Panc1 (cell line): ENCODE results near the gene SYCP1. TPM values are rescaled to one million over a fixed set of nuclear protein-coding genes. Genes with fewer than 3 reads are reported as not detected.

Source experiments
- ATAC-seq: fragments of 200-7000 bp; cut with Tn5 transposase; 2 replicates; pipeline ENCODE4 v1.9.1; 2020; ENCODE audit warnings: mild to moderate bottlenecking, moderate library complexity
- BruUV-seq: library from RNA; stranded (reverse); fragments of 400-500 nt; replicated peaks from 2 replicates; lab custom pipeline; 2021; lab: Mats Ljungman, UMichigan
- CTCF ChIA-PET: fragments of 300-600 bp; sonication (Branson Sonifier 250); formaldehyde crosslinking; loops from one replicate; lab custom pipeline; 2022; ENCODE audit warnings: antibody characterized with exemption; lab: Charles Lee
- POLR2A ChIA-PET: fragments of 300-600 bp; sonication (Branson Sonifier 250); formaldehyde crosslinking; loops from one replicate; lab custom pipeline; 2022; ENCODE audit warnings: antibody characterized with exemption; lab: Charles Lee
- DNase-seq: peaks from one replicate; pipeline ENCODE4 v3.0.0-alpha.2; 2010; ENCODE audit warnings: low read depth, low spot score
- H3K27ac ChIP-seq: 2 replicates; pipeline ENCODE4 v1.5.1; 2011; ENCODE audit warnings: mild to moderate bottlenecking, low read length, inconsistent platforms
- H3K27me3 ChIP-seq: fragments of 200-500 bp; sonication (Bioruptor generic); 2 replicates; pipeline ENCODE4 v1.6.0; 2014; ENCODE audit warnings: low read length, inconsistent platforms; ENCODE audit not compliant: control insufficient read depth, insufficient read depth
- H3K36me3 ChIP-seq: fragments of 200-500 bp; sonication (Bioruptor generic); 2 replicates; pipeline ENCODE4 v1.5.1; 2014; ENCODE audit warnings: inconsistent platforms, mild to moderate bottlenecking, low read length, moderate library complexity; ENCODE audit not compliant: control insufficient read depth, insufficient read depth
- H3K4me1 ChIP-seq: 2 replicates; pipeline ENCODE4 v1.5.1; 2011; ENCODE audit warnings: inconsistent platforms, mild to moderate bottlenecking, low read length, moderate library complexity; ENCODE audit not compliant: control insufficient read depth, insufficient read depth
- H3K4me3 ChIP-seq, 2 experiments: 2 replicates each; pipeline ENCODE4 v1.5.1; 2011 to 2012; ENCODE audit warnings: low read depth in 2 of 2, low read length in 2 of 2, mild to moderate bottlenecking in 2 of 2, inconsistent platforms in 1 of 2, moderate library complexity in 1 of 2
- H3K9me3 ChIP-seq: fragments of 200-500 bp; sonication (Bioruptor generic); 2 replicates; pipeline ENCODE4 v1.5.1; 2014; ENCODE audit warnings: low read depth, mild to moderate bottlenecking, inconsistent platforms, low read length, moderate library complexity; ENCODE audit not compliant: control insufficient read depth, insufficient read depth
- POLR2AphosphoS5 ChIP-seq: IDR thresholded peaks from 2 replicates; pipeline ENCODE4 v1.6.1; 2012; ENCODE audit warnings: mild to moderate bottlenecking, low read depth, low read length, moderate library complexity
- SIN3A ChIP-seq: IDR thresholded peaks from 2 replicates; pipeline ENCODE4 v1.6.1; 2012; ENCODE audit warnings: low read depth, mild to moderate bottlenecking, low read length, moderate library complexity, borderline replicate concordance; ENCODE audit not compliant: insufficient read depth
- TCF7L2 ChIP-seq: IDR thresholded peaks from 2 replicates; pipeline ENCODE4 v1.6.1; 2011; ENCODE audit warnings: mild to moderate bottlenecking, low read depth, low read length, inconsistent platforms
- in situ Hi-C: cut with HindIII; loops from 2 replicates; pipeline ENCODE4 v1.10.0; 2016; ENCODE audit warnings: low sequenced_read_pairs, low pct_unique_long_range_greater_than_20kb
- intact Hi-C: fragments of 100-400 bp; cut with micrococcal nuclease; formaldehyde crosslinking; loops from one replicate; pipeline ENCODE4 v1.10.0; 2022; ENCODE audit not compliant: unreplicated experiment
- total RNA-seq: library from RNA; stranded (reverse); gene quantifications from one replicate; pipeline ENCODE4 v1.2.1, GENCODE V29; 2021; ENCODE audit not compliant: unreplicated experiment
- TF ChIP-seq, protein P1 (sequence below): fragments of 450-650 bp; IDR thresholded peaks from 2 replicates; pipeline ENCODE4 v1.5.1; 2017; ENCODE audit warnings: mild to moderate bottlenecking
- TF ChIP-seq, protein P2 (sequence below), 2 experiments: IDR thresholded peaks; 2 replicates each; pipeline ENCODE4 v1.6.1; 2011 to 2012; ENCODE audit warnings: low read depth in 2 of 2, control low read depth in 1 of 2, low read length in 1 of 2, mild to moderate bottlenecking in 1 of 2, moderate library complexity in 1 of 2; ENCODE audit not compliant: insufficient read depth in 1 of 2

Gene SYCP1
- total RNA-seq, 1 experiment from 2014 or later: not detected

DNA sequence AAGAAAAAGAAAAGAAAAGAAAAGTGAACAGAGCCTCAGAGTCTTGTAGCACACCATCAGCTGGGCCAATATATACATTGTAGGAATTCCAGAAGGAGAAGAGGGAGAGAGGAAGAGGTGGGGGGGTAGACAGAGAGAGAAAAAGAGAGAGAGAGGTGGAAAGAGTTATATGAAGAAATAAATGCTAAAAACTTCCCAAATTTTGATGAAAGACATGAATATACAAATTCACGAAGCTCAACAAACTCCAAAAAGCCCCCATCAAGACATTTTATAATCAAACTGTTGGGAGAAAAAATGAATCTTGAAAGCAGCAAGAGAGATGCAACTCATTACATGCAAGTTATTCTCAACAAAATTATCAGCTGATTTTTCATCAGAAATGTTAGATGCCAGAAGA is 133.4 kb downstream of the SYCP1 start:
- POLR2A ChIA-PET: no interaction called here
- in situ Hi-C loops: no loop called here

DNA sequence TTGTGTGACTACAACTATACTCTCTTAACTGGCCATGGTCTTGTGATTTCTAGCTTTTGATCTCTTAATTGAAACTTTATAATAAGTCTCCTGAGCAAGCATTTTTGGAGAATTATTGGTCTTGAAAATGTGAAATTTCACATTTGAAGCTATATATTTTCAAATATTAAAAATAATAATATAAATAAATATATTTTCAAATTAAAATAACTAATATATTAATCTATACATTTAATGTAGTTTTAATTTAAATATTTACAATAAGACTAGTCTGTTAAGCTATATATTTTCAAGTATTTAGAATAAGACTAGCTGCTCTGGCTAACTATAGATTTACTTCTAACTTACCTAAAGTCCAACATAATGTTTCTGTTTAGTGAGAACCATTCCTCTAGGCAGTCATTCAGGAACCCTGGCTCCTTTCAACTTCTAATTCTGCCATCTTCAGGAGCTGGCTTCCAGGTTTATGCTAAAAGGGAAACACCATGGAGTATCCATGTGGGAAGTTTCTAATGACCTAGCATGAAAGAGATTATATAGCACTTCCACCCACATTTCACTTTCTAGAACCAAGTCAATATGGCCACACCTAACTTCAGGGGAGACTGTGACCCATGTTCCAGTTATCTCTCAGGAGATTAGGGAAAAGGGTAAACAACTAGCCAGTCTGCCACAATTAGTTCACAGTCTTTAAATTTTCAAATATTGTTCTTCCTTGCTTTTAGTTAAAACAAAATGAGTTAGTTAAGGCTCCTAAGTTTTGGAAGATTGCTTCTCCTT is 143.0 kb downstream of the SYCP1 start:
- Histone ChIP-seq H3K4me1 (no peaks in the 10 kb centered on the region), H3K27me3 (no peaks in the 10 kb centered on the region), H3K9me3 (no peaks in the 10 kb centered on the region), H3K4me3 (no peak overlapping the region), H3K27ac (no peak overlapping the region), H3K36me3 (no peaks in the 10 kb centered on the region)
- intact Hi-C loops (no loop called here), in situ Hi-C loops (no loop called here)
- ChIA-PET CTCF (no interaction called here), POLR2A (no interaction called here)
- TF ChIP-seq, protein P1, sequence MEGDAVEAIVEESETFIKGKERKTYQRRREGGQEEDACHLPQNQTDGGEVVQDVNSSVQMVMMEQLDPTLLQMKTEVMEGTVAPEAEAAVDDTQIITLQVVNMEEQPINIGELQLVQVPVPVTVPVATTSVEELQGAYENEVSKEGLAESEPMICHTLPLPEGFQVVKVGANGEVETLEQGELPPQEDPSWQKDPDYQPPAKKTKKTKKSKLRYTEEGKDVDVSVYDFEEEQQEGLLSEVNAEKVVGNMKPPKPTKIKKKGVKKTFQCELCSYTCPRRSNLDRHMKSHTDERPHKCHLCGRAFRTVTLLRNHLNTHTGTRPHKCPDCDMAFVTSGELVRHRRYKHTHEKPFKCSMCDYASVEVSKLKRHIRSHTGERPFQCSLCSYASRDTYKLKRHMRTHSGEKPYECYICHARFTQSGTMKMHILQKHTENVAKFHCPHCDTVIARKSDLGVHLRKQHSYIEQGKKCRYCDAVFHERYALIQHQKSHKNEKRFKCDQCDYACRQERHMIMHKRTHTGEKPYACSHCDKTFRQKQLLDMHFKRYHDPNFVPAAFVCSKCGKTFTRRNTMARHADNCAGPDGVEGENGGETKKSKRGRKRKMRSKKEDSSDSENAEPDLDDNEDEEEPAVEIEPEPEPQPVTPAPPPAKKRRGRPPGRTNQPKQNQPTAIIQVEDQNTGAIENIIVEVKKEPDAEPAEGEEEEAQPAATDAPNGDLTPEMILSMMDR: no peak
- no peak for TF ChIP-seq POLR2AphosphoS5
- no peak for TF ChIP-seq TCF7L2
- no peak for TF ChIP-seq SIN3A
- TF ChIP-seq, protein P2, sequence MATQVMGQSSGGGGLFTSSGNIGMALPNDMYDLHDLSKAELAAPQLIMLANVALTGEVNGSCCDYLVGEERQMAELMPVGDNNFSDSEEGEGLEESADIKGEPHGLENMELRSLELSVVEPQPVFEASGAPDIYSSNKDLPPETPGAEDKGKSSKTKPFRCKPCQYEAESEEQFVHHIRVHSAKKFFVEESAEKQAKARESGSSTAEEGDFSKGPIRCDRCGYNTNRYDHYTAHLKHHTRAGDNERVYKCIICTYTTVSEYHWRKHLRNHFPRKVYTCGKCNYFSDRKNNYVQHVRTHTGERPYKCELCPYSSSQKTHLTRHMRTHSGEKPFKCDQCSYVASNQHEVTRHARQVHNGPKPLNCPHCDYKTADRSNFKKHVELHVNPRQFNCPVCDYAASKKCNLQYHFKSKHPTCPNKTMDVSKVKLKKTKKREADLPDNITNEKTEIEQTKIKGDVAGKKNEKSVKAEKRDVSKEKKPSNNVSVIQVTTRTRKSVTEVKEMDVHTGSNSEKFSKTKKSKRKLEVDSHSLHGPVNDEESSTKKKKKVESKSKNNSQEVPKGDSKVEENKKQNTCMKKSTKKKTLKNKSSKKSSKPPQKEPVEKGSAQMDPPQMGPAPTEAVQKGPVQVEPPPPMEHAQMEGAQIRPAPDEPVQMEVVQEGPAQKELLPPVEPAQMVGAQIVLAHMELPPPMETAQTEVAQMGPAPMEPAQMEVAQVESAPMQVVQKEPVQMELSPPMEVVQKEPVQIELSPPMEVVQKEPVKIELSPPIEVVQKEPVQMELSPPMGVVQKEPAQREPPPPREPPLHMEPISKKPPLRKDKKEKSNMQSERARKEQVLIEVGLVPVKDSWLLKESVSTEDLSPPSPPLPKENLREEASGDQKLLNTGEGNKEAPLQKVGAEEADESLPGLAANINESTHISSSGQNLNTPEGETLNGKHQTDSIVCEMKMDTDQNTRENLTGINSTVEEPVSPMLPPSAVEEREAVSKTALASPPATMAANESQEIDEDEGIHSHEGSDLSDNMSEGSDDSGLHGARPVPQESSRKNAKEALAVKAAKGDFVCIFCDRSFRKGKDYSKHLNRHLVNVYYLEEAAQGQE (IDR thresholded peaks at IDR 0.05; ENCODE audit: insufficient read depth in 1 of 2, low read depth in 2 of 2, low read length in 1 of 2): no peak
- no TSS peak for BruUV-seq
- no peak for ATAC-seq
- no peak for DNase-seq

More for the DNA sequence above, 133.4 kb downstream of the SYCP1 start:
- CTCF ChIA-PET: no interaction called here
- BruUV-seq: no TSS peak
- intact Hi-C loops: no loop called here
- no peak overlapping the region for H3K4me3 ChIP-seq
- H3K36me3 ChIP-seq: no peaks in the 10 kb centered on the region
- H3K9me3 ChIP-seq: no peaks in the 10 kb centered on the region
- TF ChIP-seq TCF7L2: no peak
- TF ChIP-seq, protein P1: no peak
- TF ChIP-seq, protein P2 (IDR thresholded peaks at IDR 0.05; ENCODE audit: insufficient read depth in 1 of 2, low read depth in 2 of 2, low read length in 1 of 2): no peak
- no peak for TF ChIP-seq POLR2AphosphoS5
- no peak for TF ChIP-seq SIN3A
- DNase-seq: no peak
- no peaks in the 10 kb centered on the region for H3K4me1 ChIP-seq
- no peak overlapping the region for H3K27ac ChIP-seq
- ATAC-seq: no peak
- no peaks in the 10 kb centered on the region for H3K27me3 ChIP-seq
